A673 (cell line): ENCODE measurements around the gene NKX6-2. TPM values are rescaled to one million over a fixed set of nuclear protein-coding genes. Genes with fewer than 3 reads are reported as not detected.

Experiments used
- BruUV-seq: library from RNA; stranded (reverse); fragments of 400-500 nt; replicated peaks from 2 replicates; lab custom pipeline; 2021; lab: Mats Ljungman, UMichigan
- CTCF ChIA-PET: fragments of 300-600 bp; sonication (Branson Sonifier 250); formaldehyde crosslinking; loops from one replicate; lab custom pipeline; 2022; ENCODE audit warnings: antibody characterized with exemption; lab: Charles Lee
- POLR2A ChIA-PET: fragments of 300-600 bp; sonication (Branson Sonifier 250); formaldehyde crosslinking; loops from one replicate; lab custom pipeline; 2022; ENCODE audit warnings: antibody characterized with exemption; ENCODE audit not compliant: low non-redundant PET; lab: Charles Lee
- DNase-seq: peaks from one replicate; pipeline ENCODE4 v3.0.0-alpha.2; 2015; ENCODE audit warnings: low spot score
- H3K27ac ChIP-seq: fragments of 200-600 bp; sonication (generic); 2 replicates; pipeline ENCODE4 v1.5.1; 2016; ENCODE audit warnings: mixed run types, low read depth, mild to moderate bottlenecking, mixed read lengths, antibody characterized with exemption, low read length; ENCODE audit not compliant: poor library complexity, severe bottlenecking
- H3K27me3 ChIP-seq: fragments of 200-600 bp; sonication (generic); replicated peaks from 2 replicates; pipeline ENCODE4 v1.6.1; 2017; ENCODE audit warnings: mixed run types, low read depth, mild to moderate bottlenecking, mixed read lengths, antibody characterized with exemption, low read length; ENCODE audit not compliant: insufficient read depth, poor library complexity
- H3K36me3 ChIP-seq: fragments of 200-600 bp; sonication (generic); 2 replicates; pipeline ENCODE4 v1.6.1; 2016; ENCODE audit warnings: mixed run types, mild to moderate bottlenecking, mixed read lengths, antibody characterized with exemption, low read length; ENCODE audit not compliant: insufficient read depth, poor library complexity, severe bottlenecking
- H3K4me1 ChIP-seq: fragments of 200-600 bp; sonication (generic); 2 replicates; pipeline ENCODE4 v1.6.1; 2017; ENCODE audit warnings: mixed run types, mild to moderate bottlenecking, mixed read lengths, antibody characterized with exemption, low read length; ENCODE audit not compliant: insufficient read depth, poor library complexity, severe bottlenecking
- H3K4me3 ChIP-seq: fragments of 200-600 bp; sonication (generic); 2 replicates; pipeline ENCODE4 v1.5.1; 2016; ENCODE audit warnings: low read depth, mixed run types, mild to moderate bottlenecking, mixed read lengths, low read length; ENCODE audit not compliant: poor library complexity, severe bottlenecking
- H3K9me3 ChIP-seq: fragments of 200-600 bp; sonication (generic); 2 replicates; pipeline ENCODE4 v1.6.1; 2016; ENCODE audit warnings: mixed run types, low read depth, mild to moderate bottlenecking, mixed read lengths, antibody characterized with exemption, low read length; ENCODE audit not compliant: poor library complexity, severe bottlenecking
- CTCF ChIP-seq: fragments of 300-800, 200-600 bp; sonication (generic); conservative IDR thresholded peaks from 2 replicates; pipeline ENCODE4 v1.5.1; 2017; ENCODE audit warnings: low read depth, mild to moderate bottlenecking, antibody characterized with exemption, low read length, moderate library complexity, mixed read lengths
- EZH2 ChIP-seq: fragments of 200-600 bp; sonication (generic); IDR thresholded peaks from 2 replicates; pipeline ENCODE4 v1.6.1; 2017; ENCODE audit warnings: borderline replicate concordance, low read depth, mild to moderate bottlenecking, mixed read lengths, antibody characterized with exemption, low read length; ENCODE audit not compliant: poor library complexity, severe bottlenecking
- intact Hi-C: fragments of 100-400 bp; cut with micrococcal nuclease; formaldehyde crosslinking; loops from one replicate; pipeline ENCODE4 v1.10.0; 2022; ENCODE audit not compliant: unreplicated experiment
- total RNA-seq: library from RNA; stranded (reverse); gene quantifications from 2 replicates; pipeline ENCODE4 v1.2.3, GENCODE V29; 2021

The NKX6-2 gene
- total RNA-seq, 1 experiment from 2014 or later: not detected

GRCh38 chr10:132776821-132777220 is 9.1 kb downstream of the NKX6-2 start:
- no peak for TF ChIP-seq EZH2
- no peak for TF ChIP-seq CTCF
- no peaks in the 10 kb centered on the region for H3K36me3 ChIP-seq
- DNase-seq: no peak
- H3K27ac ChIP-seq: no peak overlapping the region
- intact Hi-C loops: no loop called here
- BruUV-seq: no TSS peak
- no peaks in the 10 kb centered on the region for H3K27me3 ChIP-seq
- ChIA-PET CTCF (no interaction called here), POLR2A (interaction anchor here (0.7 kb wide), 1 partner anchor 26 kb away, joined by 5 read pairs; no protein-coding TSS in a partner anchor)
- H3K4me1 ChIP-seq: no peaks in the 10 kb centered on the region
- H3K9me3 ChIP-seq: no peaks in the 10 kb centered on the region
- no peak overlapping the region for H3K4me3 ChIP-seq

- intact Hi-C loops: no loop called here
- Histone ChIP-seq H3K36me3 (no peaks in the 10 kb centered on the region), H3K4me3 (no peak overlapping the region), H3K27me3 (no peaks in the 10 kb centered on the region), H3K4me1 (no peaks in the 10 kb centered on the region), H3K27ac (no peak overlapping the region), H3K9me3 (no peaks in the 10 kb centered on the region)
- CTCF ChIA-PET: no interaction called here
- DNase-seq: no peak
- POLR2A ChIA-PET: interaction anchor here (0.7 kb wide), 1 partner anchor 27 kb away, joined by 5 read pairs; no protein-coding TSS in a partner anchor
- TF ChIP-seq CTCF (no peak), EZH2 (no peak)
- no TSS peak for BruUV-seq
Measured at GRCh38 chr10:132776186-132776585, 9.8 kb downstream of the NKX6-2 start.

- Histone ChIP-seq H3K9me3 (no peaks in the 10 kb centered on the region), H3K27me3 (no peaks in the 10 kb centered on the region), H3K4me1 (no peaks in the 10 kb centered on the region), H3K36me3 (no peaks in the 10 kb centered on the region), H3K4me3 (no peak overlapping the region), H3K27ac (no peak overlapping the region)
- peak; percentile 28 for DNase-seq
- no TSS peak for BruUV-seq
- intact Hi-C loops: no loop called here
- CTCF ChIA-PET: no interaction called here
- TF ChIP-seq CTCF (no peak), EZH2 (no peak)
- POLR2A ChIA-PET: no interaction called here
Measured at GRCh38 chr10:132774902-132775863, 10.8 kb downstream of the NKX6-2 start.
